Measurements from ENCODE around the gene ROS1. TPM values are rescaled to one million over a fixed set of nuclear protein-coding genes. Genes with fewer than 3 reads are reported as not detected.
A peak's percentile ranks its signal among the peaks of the same experiment; 100 is the strongest.

ROS1 gene
- total RNA-seq, 6 experiments from 2014 or later: 0.07 to 0.12 (median 0.07) TPM; not detected in 3

DNA sequence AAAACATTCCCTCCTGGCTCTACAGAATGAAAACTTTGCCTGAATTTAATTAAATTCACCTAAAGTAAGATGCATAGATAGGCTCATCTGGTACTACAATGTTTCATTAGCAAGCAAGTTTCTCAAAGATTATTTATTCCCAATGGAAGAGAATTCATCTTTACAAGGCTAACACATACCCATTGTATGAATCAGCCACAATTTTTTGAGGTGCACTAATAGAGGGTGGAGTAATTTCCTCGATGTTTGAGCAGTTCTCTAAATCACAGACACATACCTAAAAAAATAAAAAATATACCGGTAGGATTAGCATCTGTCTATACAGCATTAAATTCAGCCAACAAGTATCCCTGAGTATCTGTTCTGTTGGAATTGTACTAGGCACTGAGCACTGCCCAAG lies 32.7 kb downstream of the ROS1 start:
- Histone ChIP-seq H3K36me3 (no peaks in the 10 kb centered on the region), H3K4me3 (no peak overlapping the region), H3K27ac (no peak overlapping the region), H3K4me1 (peaks cover 0 to 66% (median 11%) of the 10 kb centered on the region in 4 donors), H3K27me3 (no peaks in the 10 kb centered on the region), H3K9me3 (no peaks in the 10 kb centered on the region)
- whole genome bisulfite sequencing (ENCODE audit: insufficient coverage, low coverage, low lambda C conversion rate, missing lambda C conversion rate): 84% methylated on average over 2 of the region's 2 CpGs
- no peak for DNase-seq
- no peak for ATAC-seq
- no peak for TF ChIP-seq POLR2A (IDR thresholded peaks at IDR 0.05)
- TF ChIP-seq, protein P1, sequence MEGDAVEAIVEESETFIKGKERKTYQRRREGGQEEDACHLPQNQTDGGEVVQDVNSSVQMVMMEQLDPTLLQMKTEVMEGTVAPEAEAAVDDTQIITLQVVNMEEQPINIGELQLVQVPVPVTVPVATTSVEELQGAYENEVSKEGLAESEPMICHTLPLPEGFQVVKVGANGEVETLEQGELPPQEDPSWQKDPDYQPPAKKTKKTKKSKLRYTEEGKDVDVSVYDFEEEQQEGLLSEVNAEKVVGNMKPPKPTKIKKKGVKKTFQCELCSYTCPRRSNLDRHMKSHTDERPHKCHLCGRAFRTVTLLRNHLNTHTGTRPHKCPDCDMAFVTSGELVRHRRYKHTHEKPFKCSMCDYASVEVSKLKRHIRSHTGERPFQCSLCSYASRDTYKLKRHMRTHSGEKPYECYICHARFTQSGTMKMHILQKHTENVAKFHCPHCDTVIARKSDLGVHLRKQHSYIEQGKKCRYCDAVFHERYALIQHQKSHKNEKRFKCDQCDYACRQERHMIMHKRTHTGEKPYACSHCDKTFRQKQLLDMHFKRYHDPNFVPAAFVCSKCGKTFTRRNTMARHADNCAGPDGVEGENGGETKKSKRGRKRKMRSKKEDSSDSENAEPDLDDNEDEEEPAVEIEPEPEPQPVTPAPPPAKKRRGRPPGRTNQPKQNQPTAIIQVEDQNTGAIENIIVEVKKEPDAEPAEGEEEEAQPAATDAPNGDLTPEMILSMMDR (IDR thresholded peaks at IDR 0.05): no peak
- intact Hi-C loops (cut with DNase I): no loop called here

- peaks cover 0 to 66% (median 16%) of the 10 kb centered on the region in 4 donors for H3K4me1 ChIP-seq
- intact Hi-C loops (cut with DNase I): no loop called here
Measured at GRCh38 chr6:117391874-117392583, 33.7 kb downstream of the ROS1 start.

DNA sequence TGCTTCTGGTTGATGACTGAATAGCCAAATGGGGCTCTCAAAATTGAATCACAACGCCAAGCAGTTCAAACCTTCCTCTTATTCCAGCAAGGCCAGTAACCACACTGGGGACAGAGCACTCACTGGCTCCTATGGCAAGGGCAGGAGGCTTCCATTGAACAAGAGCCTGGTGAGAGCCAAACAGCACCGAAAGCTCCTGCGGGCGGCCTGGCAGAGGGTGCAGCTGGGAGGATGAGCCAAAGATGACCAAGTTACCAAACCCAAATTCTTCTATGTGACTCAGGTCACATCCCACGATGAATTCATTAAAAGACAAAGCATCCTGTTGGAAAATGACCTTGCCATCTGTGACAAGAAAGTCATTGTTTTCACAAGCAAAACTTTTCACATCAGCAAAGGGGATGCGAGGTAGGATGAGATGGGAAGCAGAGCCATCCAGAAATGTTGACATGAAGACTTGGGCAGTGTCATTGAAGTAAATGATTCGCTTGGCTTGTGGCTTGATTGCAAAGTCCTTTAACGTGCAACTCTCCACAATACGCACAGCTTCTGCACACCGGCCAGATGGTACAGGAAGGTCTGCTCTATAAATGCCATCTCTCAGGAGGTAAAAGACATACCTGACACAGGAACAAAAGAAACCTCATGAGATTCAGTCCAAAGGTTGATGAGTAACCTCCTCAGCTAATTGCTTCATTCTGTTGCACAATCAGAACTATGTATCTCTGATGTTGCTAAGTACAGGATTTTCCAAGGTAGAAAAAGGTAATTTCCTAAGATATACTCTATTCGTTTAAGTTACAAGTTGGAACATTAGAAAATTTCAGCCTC lies 36.3 kb downstream of the ROS1 start:
- intact Hi-C loops (cut with DNase I): no loop called here
- 42% methylated on average over 8 of the region's 11 CpGs for WGBS (ENCODE audit: insufficient coverage, low coverage, low lambda C conversion rate, missing lambda C conversion rate)
- no peak for DNase-seq
- Histone ChIP-seq H3K36me3 (no peaks in the 10 kb centered on the region), H3K4me3 (no peak overlapping the region), H3K27ac (peak overlapping the region in 1 of 3 donors; percentile 65), H3K4me1 (peaks cover 0 to 50% (median 16%) of the 10 kb centered on the region in 4 donors), H3K9me3 (no peaks in the 10 kb centered on the region), H3K27me3 (no peaks in the 10 kb centered on the region)
- no peak for TF ChIP-seq POLR2A (IDR thresholded peaks at IDR 0.05)
- TF ChIP-seq, protein P1 (IDR thresholded peaks at IDR 0.05): no peak
- ATAC-seq: peak; percentile 54 to 81 (median 70)

More at GRCh38 chr6:117391874-117392583, 33.7 kb downstream of the ROS1 start:
- TF ChIP-seq, protein P1 (IDR thresholded peaks at IDR 0.05): no peak
- TF ChIP-seq POLR2A (IDR thresholded peaks at IDR 0.05): no peak
- H3K27ac ChIP-seq: peak overlapping the region; percentile 9 to 72 (median 55)
- no peaks in the 10 kb centered on the region for H3K27me3 ChIP-seq
- no peak for DNase-seq
- H3K9me3 ChIP-seq: no peaks in the 10 kb centered on the region
- no peak overlapping the region for H3K4me3 ChIP-seq
- H3K36me3 ChIP-seq: no peaks in the 10 kb centered on the region
- peak; percentile 45 to 80 (median 67) for ATAC-seq
- WGBS (ENCODE audit: insufficient coverage, low coverage, low lambda C conversion rate, missing lambda C conversion rate): 24% methylated on average over 3 of the region's 3 CpGs

DNA sequence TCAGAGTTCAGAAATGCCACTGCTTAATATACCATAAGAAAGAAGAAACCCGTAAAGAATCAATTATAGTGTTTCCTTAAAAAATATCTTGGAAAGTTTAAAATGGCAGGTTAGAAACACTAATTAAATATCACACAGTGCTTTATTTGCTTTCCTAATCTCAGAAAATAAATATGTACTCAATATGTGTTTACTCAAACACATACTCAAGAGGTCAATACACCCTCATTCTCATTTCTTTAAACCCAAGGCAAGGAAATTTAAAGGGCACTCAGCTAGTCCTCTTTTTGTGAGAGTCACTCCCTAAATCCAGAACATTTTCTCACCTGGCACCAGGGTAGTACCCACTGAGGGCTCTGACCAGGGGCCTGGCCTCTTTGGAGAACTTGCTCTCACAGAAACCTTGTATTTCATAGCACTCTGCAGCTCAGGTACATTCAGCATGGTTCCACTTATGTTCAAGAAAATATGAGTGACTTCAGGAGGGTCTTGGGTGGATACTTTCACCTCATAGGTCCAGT lies 38.2 kb downstream of the ROS1 start:
- DNase-seq (no peak), ATAC-seq (peak in 3 of 4 donors; percentile 24 to 38 (median 37))
- H3K4me1 ChIP-seq: peaks cover 0 to 50% (median 16%) of the 10 kb centered on the region in 4 donors
- TF ChIP-seq, protein P1 (IDR thresholded peaks at IDR 0.05): no peak
- TF ChIP-seq POLR2A (IDR thresholded peaks at IDR 0.05): no peak
- H3K27me3 ChIP-seq: no peaks in the 10 kb centered on the region
- no peak overlapping the region for H3K4me3 ChIP-seq
- no peaks in the 10 kb centered on the region for H3K9me3 ChIP-seq
- intact Hi-C loops (cut with DNase I): no loop called here
- no peaks in the 10 kb centered on the region for H3K36me3 ChIP-seq
- 26% methylated on average over 1 of the region's 1 CpG for WGBS (ENCODE audit: insufficient coverage, low coverage, low lambda C conversion rate, missing lambda C conversion rate)
- H3K27ac ChIP-seq: no peak overlapping the region

Measured in right lobe of liver (tissue), 6 donors.